NCI-H128 (cell line): ENCODE results near the gene GDF7.

Source experiments
- DNase-seq: peaks from one replicate; lab custom pipeline; 2025; ENCODE audit not compliant: unreplicated experiment; lab: John Stamatoyannopoulos, UW

GDF7 gene

DNA sequence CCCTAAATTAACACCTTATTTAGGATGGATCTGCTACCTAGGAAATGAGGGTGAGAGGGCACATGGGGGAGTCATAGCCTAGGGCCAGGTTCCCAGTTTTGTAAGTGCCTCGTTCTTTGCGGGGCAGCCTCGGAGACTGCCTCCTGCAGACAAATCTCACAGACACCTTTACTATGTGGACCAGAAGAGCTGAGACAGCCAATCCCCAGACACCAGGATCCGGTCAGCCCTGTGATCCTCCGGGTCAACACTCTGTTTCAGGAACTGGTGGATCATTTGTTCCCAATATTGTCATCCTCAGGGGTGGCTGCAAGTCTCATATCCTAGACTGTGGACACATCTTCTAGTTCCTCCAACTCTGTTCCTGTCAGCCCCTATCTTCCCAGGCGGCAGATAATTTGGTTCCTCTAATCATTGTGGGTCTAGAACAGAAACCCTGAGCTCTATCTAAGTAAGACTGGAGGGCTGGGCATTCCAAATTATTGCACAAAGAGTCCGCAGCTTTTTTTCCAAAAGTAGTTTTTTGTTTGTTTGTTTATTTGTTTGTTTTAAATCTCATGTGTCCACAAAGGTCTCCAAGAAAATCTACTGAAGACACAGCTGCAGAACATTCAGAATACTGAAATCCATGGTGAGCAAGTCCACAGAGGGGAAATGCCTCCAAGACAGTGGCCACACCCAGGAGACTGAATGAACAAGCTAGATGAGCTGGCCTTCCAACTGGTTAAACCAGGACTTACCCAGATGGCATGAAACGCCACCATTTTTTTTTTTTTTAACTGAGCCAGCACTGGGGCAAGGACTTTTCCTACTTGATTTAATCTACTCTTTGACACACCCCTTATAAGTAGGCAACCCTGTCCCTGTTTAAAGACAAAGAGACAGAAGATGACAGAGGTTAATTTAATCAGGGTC lies 6.2 kb upstream of the GDF7 start:
- no peak for DNase-seq

DNA sequence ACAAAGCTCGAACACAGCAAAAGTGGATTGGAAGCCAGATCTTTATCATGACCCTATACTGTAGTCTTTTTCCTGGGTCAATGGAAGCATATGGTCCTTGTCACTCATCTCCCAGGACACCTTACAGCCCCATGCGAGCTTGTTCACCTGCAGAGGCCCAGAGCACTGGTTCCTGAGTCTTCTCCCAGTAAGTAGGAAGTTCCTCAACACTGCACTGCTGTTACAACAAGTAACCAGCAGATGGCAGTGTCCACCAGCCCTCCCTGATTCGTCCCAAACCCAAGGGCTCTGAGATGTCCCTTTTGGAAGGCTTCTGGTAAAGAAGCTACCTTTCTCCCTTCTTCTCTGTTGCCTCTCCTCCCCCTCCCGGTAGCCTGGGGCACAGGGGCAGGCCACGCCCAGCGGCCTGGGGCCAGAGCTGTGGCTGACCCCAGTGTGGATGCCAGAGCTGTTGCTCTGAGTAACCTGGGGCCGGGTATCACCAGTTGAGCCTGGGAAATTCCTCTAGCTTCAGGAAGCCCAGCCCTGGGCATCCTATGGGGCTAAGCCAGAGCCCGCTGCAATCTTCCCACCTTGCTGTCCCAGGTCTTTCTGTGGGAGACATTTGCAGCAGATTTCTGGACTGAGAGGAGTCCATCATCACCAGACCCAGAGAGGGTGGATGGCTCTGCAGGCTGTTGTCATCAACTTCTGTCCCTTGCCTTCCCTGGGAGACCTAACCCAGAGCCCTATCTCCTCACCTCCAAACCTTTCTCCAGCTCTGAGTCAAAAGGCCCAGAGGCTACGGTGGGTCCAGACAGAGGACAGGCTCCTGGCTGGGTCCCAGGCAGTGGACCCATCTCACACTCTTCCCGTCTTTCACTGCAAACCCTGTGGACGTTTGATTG lies 5.3 kb upstream of the GDF7 start:
- no peak for DNase-seq

DNA sequence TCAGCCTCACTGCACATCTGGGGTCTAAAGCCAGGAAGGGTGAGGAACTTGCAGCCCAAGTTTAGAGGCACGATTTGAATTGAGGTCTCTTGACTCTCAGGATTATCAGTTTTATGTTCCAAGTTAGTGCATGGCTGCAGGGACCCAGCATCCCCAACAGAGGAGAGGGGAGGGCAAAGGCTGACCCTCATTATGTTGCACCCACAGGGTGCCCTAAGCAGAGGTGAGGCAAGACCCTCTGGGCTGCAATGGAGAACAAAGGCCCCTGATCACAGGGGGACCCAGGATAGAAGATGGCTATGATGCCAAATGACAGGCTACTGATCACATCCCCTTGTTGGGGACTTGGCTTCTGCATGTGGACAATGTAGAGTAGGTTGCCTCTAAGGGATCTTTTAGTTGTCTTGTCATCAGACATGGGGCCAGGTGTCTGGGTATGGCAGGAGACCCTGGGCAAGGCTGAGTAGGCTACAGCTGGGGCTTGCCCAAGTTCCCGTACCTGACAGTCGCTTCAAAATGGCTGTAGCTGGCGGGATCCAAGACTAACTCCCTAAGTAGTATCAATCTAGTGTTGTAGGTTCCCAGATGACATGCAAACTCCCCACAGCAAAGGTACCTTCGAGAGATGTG lies 4.5 kb upstream of the GDF7 start:
- no peak for DNase-seq

DNA sequence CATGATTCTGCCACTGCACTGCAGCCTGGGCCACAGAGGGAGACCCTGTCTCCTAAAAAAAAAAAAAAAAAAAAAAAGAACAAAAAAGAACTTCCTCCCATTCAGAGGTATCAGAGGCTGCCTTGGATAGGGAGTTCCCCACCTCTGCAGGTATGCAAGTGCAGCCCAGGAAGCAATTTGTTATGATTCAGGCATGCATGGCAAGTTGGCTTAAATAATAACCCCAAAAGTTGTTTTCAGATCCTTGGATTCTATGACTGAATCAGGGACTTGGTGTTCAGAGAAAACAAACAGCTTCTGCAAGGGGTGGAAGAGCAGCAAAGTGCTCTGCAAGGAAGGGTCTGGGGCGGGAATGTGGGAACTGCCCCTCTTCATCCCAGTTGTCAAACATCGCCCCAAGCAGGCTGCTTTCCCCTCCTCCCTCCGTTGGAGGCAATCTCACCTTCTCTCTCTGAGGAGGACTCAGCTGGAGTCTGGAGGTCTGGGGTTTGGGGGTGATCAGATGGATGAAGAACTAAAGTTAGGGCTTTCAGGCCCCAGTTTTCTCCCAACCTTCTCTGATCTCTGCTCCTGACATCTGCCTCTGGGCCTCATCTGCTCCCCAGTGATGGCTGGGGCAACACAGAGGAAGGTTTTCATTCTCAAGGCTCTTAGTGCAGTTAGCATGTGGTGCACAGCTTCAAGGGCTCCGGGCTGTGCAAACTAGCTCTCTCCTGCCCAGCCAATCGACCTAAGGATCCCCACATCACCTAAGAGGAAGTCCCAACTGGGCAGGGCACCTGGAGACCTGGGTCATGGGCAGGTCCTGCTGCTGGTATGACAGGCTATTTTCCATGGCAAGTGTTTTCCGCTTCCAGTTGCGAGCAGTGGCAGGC lies 3.5 kb upstream of the GDF7 start:
- no peak for DNase-seq

DNA sequence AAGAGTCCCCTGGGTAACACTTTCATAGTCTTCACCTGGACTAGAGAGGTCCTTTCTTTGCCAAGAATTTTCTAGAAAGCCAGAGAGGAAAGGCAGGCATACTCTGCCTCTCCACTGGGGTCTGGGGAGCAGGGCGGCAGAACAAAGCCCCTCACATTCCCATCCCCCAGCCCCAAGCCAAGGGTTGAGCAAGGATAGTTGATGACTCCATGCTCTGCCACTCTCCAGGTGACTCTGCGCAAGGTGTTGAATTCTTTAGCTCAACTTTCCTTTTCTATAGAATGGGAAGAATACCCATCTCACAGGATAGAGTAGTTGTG lies 2.9 kb upstream of the GDF7 start:
- no peak for DNase-seq

DNA sequence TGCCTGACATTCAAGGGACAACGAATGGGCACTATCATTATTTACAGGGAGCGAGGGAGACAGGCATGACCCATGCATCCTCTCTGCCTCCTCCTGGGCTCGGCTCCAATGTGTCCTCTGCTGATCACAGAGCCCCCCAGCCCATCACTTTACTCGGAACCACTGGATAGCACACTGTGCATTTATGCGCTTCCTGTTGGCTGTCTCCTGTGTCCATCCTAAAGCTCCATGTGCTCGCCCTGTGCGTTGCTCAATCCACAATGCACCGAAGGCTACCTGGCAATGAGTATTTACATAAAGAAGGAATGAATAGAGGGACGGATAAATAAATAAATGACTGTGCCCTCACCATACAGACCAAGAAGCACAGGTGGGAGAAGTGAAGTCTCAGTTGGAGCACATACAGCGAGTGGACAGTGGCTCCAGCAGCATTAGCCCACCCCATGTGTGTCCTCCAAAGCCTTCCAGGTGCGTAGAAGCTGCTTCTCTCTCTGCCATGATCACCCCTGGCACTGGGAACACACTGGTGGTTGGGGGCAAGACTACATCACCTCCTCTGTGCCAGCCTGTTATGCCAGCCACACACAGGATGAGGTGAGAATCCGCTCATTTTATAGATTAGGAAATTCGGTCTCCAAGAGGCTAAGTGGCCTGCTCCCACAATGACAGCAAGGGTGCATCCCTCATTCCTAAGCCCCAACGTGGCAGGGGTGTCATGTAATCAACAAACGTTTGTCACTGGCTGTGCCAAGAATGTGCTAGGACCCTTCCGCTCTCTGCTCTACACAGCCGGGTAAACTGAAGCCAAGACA lies 2.3 kb upstream of the GDF7 start:
- DNase-seq: no peak

DNA sequence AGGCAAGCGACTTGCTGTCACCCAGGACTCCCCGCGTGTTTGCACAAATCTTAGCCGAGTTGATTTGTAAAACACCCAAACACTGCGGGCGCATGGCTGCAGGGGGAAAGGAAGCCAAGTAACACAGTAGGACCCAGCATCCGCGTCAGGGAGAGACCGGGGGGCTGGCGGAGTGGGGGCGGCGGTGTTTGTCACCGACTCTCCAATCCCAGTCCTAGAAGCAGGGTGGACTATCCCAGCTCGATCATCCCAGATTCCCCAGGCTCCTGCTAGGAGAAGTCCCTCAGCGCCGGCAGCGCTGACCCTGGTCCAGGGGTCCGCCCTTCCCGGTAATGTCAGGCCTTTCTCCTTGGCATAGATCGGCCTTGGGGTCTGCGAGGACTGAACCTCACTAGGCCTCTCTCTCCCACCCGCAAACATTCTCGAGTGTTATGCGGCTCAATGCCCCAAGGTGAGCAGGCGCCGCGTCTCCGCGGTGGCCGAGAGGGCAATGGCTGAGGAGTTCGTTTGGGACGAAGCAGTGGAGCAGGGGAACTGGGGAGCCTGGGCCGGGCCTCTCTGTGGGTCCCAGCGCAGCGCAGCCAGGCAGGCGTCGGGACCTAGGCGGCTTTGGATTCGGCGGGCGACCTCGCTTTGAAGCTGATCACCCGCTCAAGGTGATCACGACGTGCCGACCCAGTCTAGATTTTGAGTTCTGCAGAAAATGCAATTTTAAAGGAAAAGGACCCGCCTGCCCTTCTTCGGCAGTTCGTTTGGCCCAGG lies 1.5 kb upstream of the GDF7 start:
- DNase-seq: no peak

DNA sequence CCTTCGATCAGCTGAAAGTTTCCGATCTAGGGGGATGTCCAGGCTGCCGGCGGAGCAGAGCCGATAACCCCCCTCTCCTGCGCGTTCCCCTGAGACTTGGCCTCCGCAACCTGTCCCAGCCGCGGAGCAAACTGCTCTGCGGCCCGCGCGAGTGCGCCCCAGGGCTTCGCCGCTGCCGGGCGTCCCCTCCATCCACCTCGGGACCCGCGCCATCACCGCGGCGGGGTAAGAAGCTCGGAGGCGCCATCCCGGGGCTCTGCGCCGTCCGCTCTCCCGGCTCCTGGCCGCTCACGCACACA lies 990 bp upstream of the GDF7 start:
- DNase-seq: no peak

DNA sequence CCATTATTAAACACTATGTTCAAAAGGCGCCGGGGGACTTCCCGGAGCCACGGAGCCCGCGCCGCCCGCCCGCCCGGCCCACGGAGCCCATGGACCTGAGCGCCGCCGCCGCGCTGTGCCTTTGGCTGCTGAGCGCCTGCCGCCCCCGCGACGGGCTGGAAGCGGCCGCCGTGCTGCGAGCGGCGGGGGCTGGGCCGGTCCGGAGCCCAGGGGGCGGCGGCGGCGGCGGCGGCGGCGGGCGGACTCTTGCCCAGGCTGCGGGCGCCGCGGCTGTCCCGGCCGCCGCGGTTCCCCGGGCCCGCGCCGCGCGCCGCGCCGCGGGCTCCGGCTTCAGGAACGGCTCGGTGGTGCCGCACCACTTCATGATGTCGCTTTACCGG lies 197 bp downstream of the GDF7 start:
- DNase-seq: no peak

DNA sequence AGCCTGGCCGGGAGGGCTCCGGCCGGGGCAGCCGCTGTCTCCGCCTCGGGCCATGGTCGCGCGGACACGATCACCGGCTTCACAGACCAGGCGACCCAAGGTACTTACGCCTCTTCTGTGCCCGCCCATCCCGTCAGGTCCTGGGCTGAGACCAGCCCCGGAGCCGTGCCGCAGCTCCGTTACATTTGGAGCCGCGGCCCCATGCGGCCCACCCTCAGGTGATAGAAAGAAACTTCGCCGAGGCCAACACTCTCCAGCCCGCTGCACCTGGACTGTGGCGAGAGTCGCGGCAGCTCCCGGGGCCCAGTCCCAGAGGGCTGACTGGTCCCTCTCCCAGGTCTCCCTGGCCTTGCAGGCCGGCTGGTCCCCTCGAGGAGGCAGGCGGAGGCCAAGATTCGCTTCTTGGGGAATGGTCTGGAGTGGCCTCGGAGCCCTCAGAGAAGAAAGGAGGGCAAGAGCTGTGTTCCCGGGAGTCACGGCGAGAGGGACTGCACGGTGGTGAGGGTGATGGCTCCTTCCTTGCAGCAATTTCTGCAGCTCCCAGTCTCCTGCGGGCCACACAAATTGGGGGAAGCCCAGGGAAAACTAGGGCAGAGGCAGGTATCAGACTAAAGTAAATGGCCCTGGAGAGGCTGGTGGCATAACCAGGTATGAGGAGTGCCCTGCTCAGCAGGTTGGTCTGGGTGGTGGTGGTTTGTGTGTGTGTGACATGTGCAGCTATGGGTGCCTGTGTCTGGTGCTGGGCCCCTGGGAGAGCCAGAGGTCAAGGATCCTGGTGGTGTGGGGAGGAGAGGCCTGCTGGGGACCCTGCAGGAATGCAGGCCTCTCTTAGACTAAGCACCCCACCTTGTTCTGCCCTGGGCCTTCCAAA lies 822 bp downstream of the GDF7 start:
- no peak for DNase-seq

DNA sequence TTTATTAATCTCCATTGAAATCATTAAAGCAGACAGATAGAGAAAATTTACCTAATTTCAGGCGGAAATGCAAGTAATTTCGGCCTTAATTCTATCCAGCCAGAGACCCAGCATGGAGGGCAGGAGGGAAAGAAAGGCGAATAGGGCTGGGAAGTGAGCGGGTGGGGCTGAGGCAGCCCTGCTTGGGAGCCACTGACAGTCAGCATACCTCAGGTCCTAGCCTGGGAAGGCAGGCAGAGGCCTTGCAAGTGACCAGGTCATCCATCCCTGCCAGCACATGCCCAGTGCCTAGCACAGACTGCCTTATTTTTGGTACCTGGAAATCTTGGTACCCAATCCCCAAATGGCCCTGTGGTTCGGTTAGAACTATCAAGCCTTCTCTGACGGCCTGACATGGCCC lies 1.5 kb downstream of the GDF7 start:
- DNase-seq: no peak

DNA sequence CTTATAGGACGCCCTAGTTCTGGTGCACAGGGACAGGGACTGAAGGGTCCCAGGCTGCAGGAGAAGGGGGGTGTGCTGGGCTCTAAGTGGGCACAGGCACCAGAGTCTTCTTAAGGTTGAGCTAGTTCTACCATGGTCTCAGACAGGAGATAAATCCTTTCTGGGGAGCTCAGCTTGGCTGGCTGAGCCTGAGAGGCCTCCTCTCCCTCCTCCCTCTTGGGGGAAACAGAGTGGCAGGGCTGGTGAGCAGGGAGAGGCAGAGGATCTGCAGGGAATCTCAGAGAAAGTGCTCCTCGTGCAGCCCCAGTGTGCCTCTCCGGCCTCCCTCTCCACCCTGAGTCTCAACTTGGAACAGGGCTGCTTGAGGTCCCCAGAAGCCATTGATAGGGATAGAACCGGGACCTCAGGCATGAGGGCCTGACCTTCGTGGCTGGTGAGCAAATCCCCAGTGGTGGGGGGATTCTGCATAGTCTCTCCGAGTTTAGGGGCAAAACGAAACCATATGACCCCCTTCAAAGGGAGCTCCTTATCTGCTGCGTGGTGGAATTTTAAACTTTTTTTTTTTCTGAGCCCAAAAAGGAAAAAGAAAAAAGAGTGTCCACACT lies 2.0 kb downstream of the GDF7 start:
- DNase-seq: no peak

DNA sequence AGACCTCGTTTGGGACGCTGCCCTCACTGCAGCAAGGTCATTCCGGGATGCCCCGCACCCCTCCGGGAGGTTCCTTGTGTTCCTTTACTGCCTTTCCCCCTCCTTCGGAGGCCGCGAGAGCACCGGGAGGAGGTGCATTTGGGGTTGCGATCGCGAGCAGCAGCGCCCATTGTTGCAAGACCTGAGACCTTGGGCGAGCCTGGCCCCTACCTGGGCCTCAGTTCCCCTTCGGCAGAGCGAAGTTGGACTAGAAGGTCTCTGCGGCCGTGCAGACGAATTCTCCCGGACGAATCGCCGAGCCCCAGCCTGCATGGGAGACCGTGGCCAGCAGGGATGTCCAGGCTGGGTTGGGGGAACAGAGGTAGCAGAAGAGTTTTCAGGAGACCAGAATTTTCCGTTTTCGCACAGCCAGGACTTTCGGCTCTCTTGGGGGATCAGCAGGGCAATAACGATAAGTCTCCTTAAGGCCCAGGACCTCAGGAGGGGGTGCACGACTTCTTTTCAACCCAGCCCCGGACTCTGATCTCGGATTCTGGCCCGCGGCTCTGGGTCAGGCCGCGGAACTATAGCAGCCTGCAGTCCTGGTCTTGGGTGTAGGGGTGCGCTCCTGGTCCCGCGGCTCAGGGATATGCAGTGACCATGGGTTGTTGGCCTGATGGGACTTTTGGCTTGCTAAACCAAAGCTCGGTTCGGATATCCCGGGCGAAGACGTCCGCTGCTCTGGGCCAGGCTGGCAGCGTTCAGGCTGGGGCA lies 2.8 kb downstream of the GDF7 start:
- DNase-seq: no peak

DNA sequence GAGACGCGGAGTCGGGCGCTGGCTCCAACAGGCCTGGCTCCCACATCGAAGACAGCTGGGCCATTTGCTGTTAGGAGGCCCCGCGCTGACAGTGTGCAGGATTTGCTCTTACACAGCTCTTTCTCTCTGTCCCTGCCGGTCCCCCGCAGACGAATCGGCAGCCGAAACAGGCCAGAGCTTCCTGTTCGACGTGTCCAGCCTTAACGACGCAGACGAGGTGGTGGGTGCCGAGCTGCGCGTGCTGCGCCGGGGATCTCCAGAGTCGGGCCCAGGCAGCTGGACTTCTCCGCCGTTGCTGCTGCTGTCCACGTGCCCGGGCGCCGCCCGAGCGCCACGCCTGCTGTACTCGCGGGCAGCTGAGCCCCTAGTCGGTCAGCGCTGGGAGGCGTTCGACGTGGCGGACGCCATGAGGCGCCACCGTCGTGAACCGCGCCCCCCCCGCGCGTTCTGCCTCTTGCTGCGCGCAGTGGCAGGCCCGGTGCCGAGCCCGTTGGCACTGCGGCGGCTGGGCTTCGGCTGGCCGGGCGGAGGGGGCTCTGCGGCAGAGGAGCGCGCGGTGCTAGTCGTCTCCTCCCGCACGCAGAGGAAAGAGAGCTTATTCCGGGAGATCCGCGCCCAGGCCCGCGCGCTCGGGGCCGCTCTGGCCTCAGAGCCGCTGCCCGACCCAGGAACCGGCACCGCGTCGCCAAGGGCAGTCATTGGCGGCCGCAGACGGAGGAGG lies 3.5 kb downstream of the GDF7 start:
- no peak for DNase-seq

DNA sequence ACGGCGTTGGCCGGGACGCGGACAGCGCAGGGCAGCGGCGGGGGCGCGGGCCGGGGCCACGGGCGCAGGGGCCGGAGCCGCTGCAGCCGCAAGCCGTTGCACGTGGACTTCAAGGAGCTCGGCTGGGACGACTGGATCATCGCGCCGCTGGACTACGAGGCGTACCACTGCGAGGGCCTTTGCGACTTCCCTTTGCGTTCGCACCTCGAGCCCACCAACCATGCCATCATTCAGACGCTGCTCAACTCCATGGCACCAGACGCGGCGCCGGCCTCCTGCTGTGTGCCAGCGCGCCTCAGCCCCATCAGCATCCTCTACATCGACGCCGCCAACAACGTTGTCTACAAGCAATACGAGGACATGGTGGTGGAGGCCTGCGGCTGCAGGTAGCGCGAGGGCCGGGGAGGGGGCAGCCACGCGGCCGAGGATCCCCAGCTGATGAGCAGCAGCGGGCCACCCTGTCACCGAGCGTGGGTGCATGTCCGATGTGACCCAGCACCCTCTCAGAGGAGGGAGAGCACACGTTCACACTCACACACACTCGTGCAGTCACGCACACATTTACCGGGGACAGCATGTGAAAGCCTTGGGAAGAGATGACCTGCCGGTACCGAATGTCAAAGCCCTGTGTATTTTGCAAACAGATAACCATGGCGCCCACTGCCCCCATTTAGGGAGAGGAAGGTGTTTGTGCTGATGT lies 4.2 kb downstream of the GDF7 start:
- DNase-seq: no peak

DNA sequence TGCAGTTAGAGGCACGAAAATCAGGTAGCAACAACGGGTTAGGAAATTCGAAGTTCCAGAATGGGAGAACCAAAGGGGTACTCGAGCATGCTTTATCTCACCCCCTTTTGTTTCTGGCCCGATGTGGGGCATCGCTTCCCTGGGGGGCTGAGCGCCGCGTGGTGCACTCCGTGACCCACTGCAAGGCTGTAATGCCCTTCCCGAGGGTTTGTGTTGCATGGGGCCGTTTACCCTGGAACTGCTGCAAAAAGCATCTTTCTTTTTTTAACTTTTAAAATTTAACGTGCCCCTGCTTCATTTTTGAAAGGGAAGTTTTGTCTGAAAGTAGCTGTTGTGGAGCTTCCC lies 4.8 kb downstream of the GDF7 start:
- no peak for DNase-seq
